ENCODE measurements around the gene TMEM205. TPM values are rescaled to one million over a fixed set of nuclear protein-coding genes. Genes with fewer than 3 reads are reported as not detected.

The TMEM205 gene
- total RNA-seq, 1 donor from 2014 or later = 34.8 TPM

DNA sequence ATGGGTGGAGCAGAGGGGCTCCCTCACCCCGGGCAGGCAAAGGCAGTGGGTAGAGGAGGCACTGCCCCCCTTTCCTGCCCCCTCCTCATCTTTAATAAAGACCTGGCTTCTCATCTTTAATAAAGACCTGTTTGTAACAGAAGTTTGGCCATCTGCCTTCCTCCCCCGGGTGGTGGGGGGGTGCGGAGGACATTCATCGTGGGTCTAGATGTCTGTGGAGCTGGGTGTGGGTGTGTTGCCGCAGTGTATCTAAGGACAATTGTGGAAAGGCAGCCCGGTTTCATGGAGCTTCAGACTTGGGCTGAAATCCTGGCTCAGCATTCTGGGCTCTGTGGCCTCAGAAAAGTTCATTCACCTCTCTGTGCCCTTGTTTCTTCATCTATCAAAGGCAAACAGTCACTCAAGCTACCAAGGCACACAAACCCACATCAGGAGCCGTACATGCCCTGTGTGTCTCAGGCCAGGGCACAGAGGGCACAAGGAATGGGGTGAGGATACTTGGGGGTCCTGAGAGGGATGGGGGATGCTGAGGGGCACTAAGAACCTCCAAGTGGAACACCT lies 19.6 kb upstream of the TMEM205 start:
- peak overlapping the region; percentile 50 for H3K27ac Mint-ChIP-seq (ENCODE audit: unreplicated experiment)
- DNase-seq (ENCODE audit: low read depth, low spot score) = no peak
- H3K4me3 Mint-ChIP-seq = no peak overlapping the region
- H3K9me3 Mint-ChIP-seq = no peaks in the 10 kb centered on the region
- peaks cover 8% of the 10 kb centered on the region for H3K4me1 Mint-ChIP-seq
- no peaks in the 10 kb centered on the region for H3K36me3 Mint-ChIP-seq (ENCODE audit: low read depth)
- H3K27me3 Mint-ChIP-seq (ENCODE audit: low read depth) = peaks cover 13% of the 10 kb centered on the region
- TF ChIP-seq CTCF (conservative IDR thresholded peaks at IDR 0.05) = no peak

- no peak overlapping the region for H3K4me3 Mint-ChIP-seq
- H3K4me1 Mint-ChIP-seq = peaks cover 8% of the 10 kb centered on the region
- no peak for TF ChIP-seq CTCF (conservative IDR thresholded peaks at IDR 0.05)
- H3K27ac Mint-ChIP-seq (ENCODE audit: unreplicated experiment) = no peak overlapping the region
- H3K36me3 Mint-ChIP-seq (ENCODE audit: low read depth) = no peaks in the 10 kb centered on the region
- DNase-seq (ENCODE audit: low read depth, low spot score) = no peak
- peaks cover 18% of the 10 kb centered on the region for H3K27me3 Mint-ChIP-seq (ENCODE audit: low read depth)
- H3K9me3 Mint-ChIP-seq = no peaks in the 10 kb centered on the region
Measured at GRCh38 chr19:11364935-11365334, 18.9 kb upstream of the TMEM205 start.

- H3K27ac Mint-ChIP-seq (ENCODE audit: unreplicated experiment) = no peak overlapping the region
- H3K27me3 Mint-ChIP-seq (ENCODE audit: low read depth) = peaks cover 19% of the 10 kb centered on the region
- DNase-seq (ENCODE audit: low read depth, low spot score) = no peak
- no peak for TF ChIP-seq CTCF (conservative IDR thresholded peaks at IDR 0.05)
- H3K9me3 Mint-ChIP-seq = no peaks in the 10 kb centered on the region
- H3K36me3 Mint-ChIP-seq (ENCODE audit: low read depth) = no peaks in the 10 kb centered on the region
- H3K4me3 Mint-ChIP-seq = no peak overlapping the region
- H3K4me1 Mint-ChIP-seq = peaks cover 8% of the 10 kb centered on the region
Measured at GRCh38 chr19:11364296-11364904, 18.3 kb upstream of the TMEM205 start.

DNA sequence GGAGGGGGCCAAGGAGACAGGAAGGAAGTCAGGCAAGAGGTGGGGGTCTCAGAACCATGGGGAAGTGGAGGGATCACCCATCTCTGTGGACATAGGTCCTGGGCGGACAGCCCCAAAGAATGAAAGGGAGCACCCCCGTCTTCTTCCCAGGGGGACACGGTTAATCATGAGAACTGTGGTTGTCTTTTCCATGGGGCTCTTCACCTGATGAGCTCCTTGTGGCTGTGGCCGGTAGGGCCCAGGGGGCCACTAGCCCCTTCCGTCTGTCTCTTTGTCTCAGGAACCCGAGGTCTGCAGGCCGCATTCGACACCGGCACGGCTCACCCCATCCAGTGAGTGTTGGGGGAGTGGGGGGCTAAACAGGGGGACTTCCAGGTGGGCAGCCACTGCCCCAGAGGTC lies 17.8 kb upstream of the TMEM205 start:
- H3K9me3 Mint-ChIP-seq = no peaks in the 10 kb centered on the region
- peaks cover 24% of the 10 kb centered on the region for H3K27me3 Mint-ChIP-seq (ENCODE audit: low read depth)
- H3K4me1 Mint-ChIP-seq = peaks cover 8% of the 10 kb centered on the region
- no peak overlapping the region for H3K4me3 Mint-ChIP-seq
- no peaks in the 10 kb centered on the region for H3K36me3 Mint-ChIP-seq (ENCODE audit: low read depth)
- no peak for TF ChIP-seq CTCF (conservative IDR thresholded peaks at IDR 0.05)
- DNase-seq (ENCODE audit: low read depth, low spot score) = no peak
- H3K27ac Mint-ChIP-seq (ENCODE audit: unreplicated experiment) = no peak overlapping the region

- Mint-ChIP-seq H3K4me1 (peaks cover 8% of the 10 kb centered on the region), H3K27ac (ENCODE audit: unreplicated experiment) (no peak overlapping the region), H3K4me3 (peak overlapping the region; percentile 84), H3K9me3 (no peaks in the 10 kb centered on the region), H3K27me3 (ENCODE audit: low read depth) (peaks cover 31% of the 10 kb centered on the region), H3K36me3 (ENCODE audit: low read depth) (no peaks in the 10 kb centered on the region)
- no peak for TF ChIP-seq CTCF (conservative IDR thresholded peaks at IDR 0.05)
- no peak for DNase-seq (ENCODE audit: low read depth, low spot score)
Measured at GRCh38 chr19:11361771-11362731, 16.0 kb upstream of the TMEM205 start.

Data from neural crest cell (in vitro differentiated cells).